HEK293T (cell line): ENCODE measurements around the gene WNT8B.

Experiments used
- ARNT ChIP-seq: fragments of 450-650 bp; IDR thresholded peaks from 2 replicates; pipeline ENCODE4 v1.6.1; 2017; ENCODE audit warnings: mild to moderate bottlenecking
- BHLHE40 ChIP-seq: fragments of 450-650 bp; IDR thresholded peaks from 2 replicates; pipeline ENCODE4 v1.6.1; 2016; ENCODE audit warnings: mild to moderate bottlenecking, moderate library complexity, borderline replicate concordance
- CTBP1 ChIP-seq: fragments of 450-650 bp; IDR thresholded peaks from 2 replicates; pipeline ENCODE4 v1.6.1; 2016; ENCODE audit warnings: borderline replicate concordance
- ELF4 ChIP-seq: fragments of 450-650 bp; IDR thresholded peaks from 2 replicates; pipeline ENCODE4 v1.6.1; 2017; ENCODE audit warnings: antibody characterized with exemption
- FOXA1 ChIP-seq: fragments of 450-650 bp; IDR thresholded peaks from 2 replicates; pipeline ENCODE4 v1.6.1; 2016; ENCODE audit warnings: mild to moderate bottlenecking
- FOXK2 ChIP-seq: fragments of 450-650 bp; IDR thresholded peaks from 2 replicates; pipeline ENCODE4 v1.6.1; 2016; ENCODE audit warnings: mild to moderate bottlenecking
- FOXM1 ChIP-seq: fragments of 450-650 bp; IDR thresholded peaks from 2 replicates; pipeline ENCODE4 v1.6.1; 2017; ENCODE audit warnings: mild to moderate bottlenecking, borderline replicate concordance
- HDGF ChIP-seq: fragments of 450-650 bp; IDR thresholded peaks from 2 replicates; pipeline ENCODE4 v1.6.1; 2017; ENCODE audit warnings: antibody characterized with exemption, borderline replicate concordance
- L3MBTL2 ChIP-seq: fragments of 450-650 bp; conservative IDR thresholded peaks from 2 replicates; pipeline ENCODE4 v1.6.1; 2016; ENCODE audit warnings: mild to moderate bottlenecking
- NFRKB ChIP-seq: fragments of 450-650 bp; IDR thresholded peaks from 2 replicates; pipeline ENCODE4 v1.6.1; 2016; ENCODE audit warnings: mild to moderate bottlenecking, moderate library complexity
- SP1 ChIP-seq: fragments of 450-650 bp; IDR thresholded peaks from 2 replicates; pipeline ENCODE4 v1.6.1; 2017
- SUZ12 ChIP-seq: fragments of 450-650 bp; IDR thresholded peaks from 2 replicates; pipeline ENCODE4 v1.6.1; 2016; ENCODE audit warnings: mild to moderate bottlenecking
- TARDBP ChIP-seq: fragments of 450-650 bp; IDR thresholded peaks from 2 replicates; pipeline ENCODE4 v1.6.1; 2016
- TF ChIP-seq, protein P1 (sequence below): fragments of 450-650 bp; IDR thresholded peaks from 2 replicates; pipeline ENCODE4 v1.6.1; 2016

DNA sequence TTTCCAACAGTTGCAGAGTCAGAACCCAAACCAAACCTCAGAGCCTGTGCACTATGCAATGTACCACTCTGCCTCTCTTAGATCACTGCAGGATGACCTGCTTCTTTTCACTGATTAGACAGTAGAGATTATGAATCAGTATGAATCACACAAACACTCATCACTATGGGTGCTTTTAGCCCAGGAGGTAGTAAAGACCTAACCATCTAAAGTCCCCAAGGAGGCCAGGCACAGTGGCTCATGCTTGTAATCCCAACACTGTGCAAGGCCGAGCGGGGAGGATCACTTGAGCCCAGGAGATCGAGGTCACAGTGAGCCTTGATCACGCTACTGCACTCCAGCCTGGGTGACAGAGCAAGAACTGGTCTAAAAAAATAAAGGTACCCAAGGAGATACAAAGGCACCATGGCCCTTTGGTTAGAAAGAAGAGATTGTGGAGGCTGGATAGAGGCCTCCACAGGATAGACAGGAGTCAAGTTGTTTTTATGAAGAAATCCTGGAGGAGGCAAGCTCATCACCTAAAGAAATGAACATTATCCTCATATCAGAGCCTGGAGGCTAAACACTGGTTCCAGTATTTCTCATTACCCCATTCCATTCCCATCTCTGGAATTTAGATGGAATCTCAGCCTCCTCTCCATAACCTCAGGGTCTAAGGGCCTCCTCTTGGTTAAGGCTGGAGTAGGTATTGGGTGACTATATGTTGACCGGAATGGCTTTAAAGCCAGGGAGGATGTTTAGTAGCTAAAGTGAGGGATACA is 44.0 kb downstream of the WNT8B start:
- TF ChIP-seq CTBP1: no peak
- no peak for TF ChIP-seq FOXM1
- no peak for TF ChIP-seq ELF4
- no peak for TF ChIP-seq NFRKB
- no peak for TF ChIP-seq HDGF
- TF ChIP-seq, protein P1, sequence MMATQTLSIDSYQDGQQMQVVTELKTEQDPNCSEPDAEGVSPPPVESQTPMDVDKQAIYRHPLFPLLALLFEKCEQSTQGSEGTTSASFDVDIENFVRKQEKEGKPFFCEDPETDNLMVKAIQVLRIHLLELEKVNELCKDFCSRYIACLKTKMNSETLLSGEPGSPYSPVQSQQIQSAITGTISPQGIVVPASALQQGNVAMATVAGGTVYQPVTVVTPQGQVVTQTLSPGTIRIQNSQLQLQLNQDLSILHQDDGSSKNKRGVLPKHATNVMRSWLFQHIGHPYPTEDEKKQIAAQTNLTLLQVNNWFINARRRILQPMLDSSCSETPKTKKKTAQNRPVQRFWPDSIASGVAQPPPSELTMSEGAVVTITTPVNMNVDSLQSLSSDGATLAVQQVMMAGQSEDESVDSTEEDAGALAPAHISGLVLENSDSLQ: no peak
- TF ChIP-seq TARDBP: no peak
- no peak for TF ChIP-seq FOXK2
- no peak for TF ChIP-seq SUZ12
- TF ChIP-seq SP1: no peak
- TF ChIP-seq ARNT: no peak
- TF ChIP-seq BHLHE40: no peak
- TF ChIP-seq L3MBTL2: no peak
- no peak for TF ChIP-seq FOXA1
